Panc1 (cell line): ENCODE measurements around the gene SOX30. TPM values are rescaled to one million over a fixed set of nuclear protein-coding genes. Genes with fewer than 3 reads are reported as not detected.

ENCODE experiments used
- ATAC-seq: fragments of 200-7000 bp; cut with Tn5 transposase; 2 replicates; pipeline ENCODE4 v1.9.1; 2020; ENCODE audit warnings: mild to moderate bottlenecking, moderate library complexity
- BruUV-seq: library from RNA; stranded (reverse); fragments of 400-500 nt; replicated peaks from 2 replicates; lab custom pipeline; 2021; lab: Mats Ljungman, UMichigan
- CTCF ChIA-PET: fragments of 300-600 bp; sonication (Branson Sonifier 250); formaldehyde crosslinking; loops from one replicate; lab custom pipeline; 2022; ENCODE audit warnings: antibody characterized with exemption; lab: Charles Lee
- POLR2A ChIA-PET: fragments of 300-600 bp; sonication (Branson Sonifier 250); formaldehyde crosslinking; loops from one replicate; lab custom pipeline; 2022; ENCODE audit warnings: antibody characterized with exemption; lab: Charles Lee
- DNase-seq: peaks from one replicate; pipeline ENCODE4 v3.0.0-alpha.2; 2010; ENCODE audit warnings: low read depth, low spot score
- H3K27ac ChIP-seq: 2 replicates; pipeline ENCODE4 v1.5.1; 2011; ENCODE audit warnings: mild to moderate bottlenecking, low read length, inconsistent platforms
- H3K27me3 ChIP-seq: fragments of 200-500 bp; sonication (Bioruptor generic); 2 replicates; pipeline ENCODE4 v1.6.0; 2014; ENCODE audit warnings: low read length, inconsistent platforms; ENCODE audit not compliant: control insufficient read depth, insufficient read depth
- H3K36me3 ChIP-seq: fragments of 200-500 bp; sonication (Bioruptor generic); 2 replicates; pipeline ENCODE4 v1.5.1; 2014; ENCODE audit warnings: inconsistent platforms, mild to moderate bottlenecking, low read length, moderate library complexity; ENCODE audit not compliant: control insufficient read depth, insufficient read depth
- H3K4me1 ChIP-seq: 2 replicates; pipeline ENCODE4 v1.5.1; 2011; ENCODE audit warnings: inconsistent platforms, mild to moderate bottlenecking, low read length, moderate library complexity; ENCODE audit not compliant: control insufficient read depth, insufficient read depth
- H3K4me3 ChIP-seq, 2 experiments: 2 replicates each; pipeline ENCODE4 v1.5.1; 2011 to 2012; ENCODE audit warnings: low read depth in 2 of 2, low read length in 2 of 2, mild to moderate bottlenecking in 2 of 2, inconsistent platforms in 1 of 2, moderate library complexity in 1 of 2
- H3K9me3 ChIP-seq: fragments of 200-500 bp; sonication (Bioruptor generic); 2 replicates; pipeline ENCODE4 v1.5.1; 2014; ENCODE audit warnings: low read depth, mild to moderate bottlenecking, inconsistent platforms, low read length, moderate library complexity; ENCODE audit not compliant: control insufficient read depth, insufficient read depth
- CTCF ChIP-seq: fragments of 450-650 bp; IDR thresholded peaks from 2 replicates; pipeline ENCODE4 v1.5.1; 2017; ENCODE audit warnings: mild to moderate bottlenecking
- POLR2AphosphoS5 ChIP-seq: IDR thresholded peaks from 2 replicates; pipeline ENCODE4 v1.6.1; 2012; ENCODE audit warnings: mild to moderate bottlenecking, low read depth, low read length, moderate library complexity
- REST ChIP-seq, 2 experiments: IDR thresholded peaks; 2 replicates each; pipeline ENCODE4 v1.6.1; 2011 to 2012; ENCODE audit warnings: low read depth in 2 of 2, control low read depth in 1 of 2, low read length in 1 of 2, mild to moderate bottlenecking in 1 of 2, moderate library complexity in 1 of 2; ENCODE audit not compliant: insufficient read depth in 1 of 2
- SIN3A ChIP-seq: IDR thresholded peaks from 2 replicates; pipeline ENCODE4 v1.6.1; 2012; ENCODE audit warnings: low read depth, mild to moderate bottlenecking, low read length, moderate library complexity, borderline replicate concordance; ENCODE audit not compliant: insufficient read depth
- TCF7L2 ChIP-seq: IDR thresholded peaks from 2 replicates; pipeline ENCODE4 v1.6.1; 2011; ENCODE audit warnings: mild to moderate bottlenecking, low read depth, low read length, inconsistent platforms
- in situ Hi-C: cut with HindIII; loops from 2 replicates; pipeline ENCODE4 v1.10.0; 2016; ENCODE audit warnings: low sequenced_read_pairs, low pct_unique_long_range_greater_than_20kb
- intact Hi-C: fragments of 100-400 bp; cut with micrococcal nuclease; formaldehyde crosslinking; loops from one replicate; pipeline ENCODE4 v1.10.0; 2022; ENCODE audit not compliant: unreplicated experiment
- total RNA-seq: library from RNA; stranded (reverse); gene quantifications from one replicate; pipeline ENCODE4 v1.2.1, GENCODE V29; 2021; ENCODE audit not compliant: unreplicated experiment

SOX30 gene
- total RNA-seq, 1 experiment from 2014 or later = not detected

- in situ Hi-C loops = no loop called here
- TF ChIP-seq SIN3A = no peak
- no peak for TF ChIP-seq POLR2AphosphoS5
- no peak for TF ChIP-seq CTCF
- no peak for TF ChIP-seq TCF7L2
- TF ChIP-seq REST (IDR thresholded peaks at IDR 0.05; ENCODE audit: insufficient read depth in 1 of 2, low read depth in 2 of 2, low read length in 1 of 2) = no peak
- ChIA-PET CTCF (no interaction called here), POLR2A (no interaction called here)
- DNase-seq (no peak), ATAC-seq (no peak)
- H3K4me1 ChIP-seq = no peaks in the 10 kb centered on the region
- no TSS peak for BruUV-seq
- H3K9me3 ChIP-seq = no peaks in the 10 kb centered on the region
- H3K27me3 ChIP-seq = no peaks in the 10 kb centered on the region
- H3K4me3 ChIP-seq = no peak overlapping the region
- no peaks in the 10 kb centered on the region for H3K36me3 ChIP-seq
- H3K27ac ChIP-seq = no peak overlapping the region
- intact Hi-C loops = no loop called here
These were observed 70.3 kb downstream of the SOX30 start for GRCh38 chr5:157581901-157582300.

- CTCF ChIA-PET = no interaction called here
These were observed 74.0 kb downstream of the SOX30 start for GRCh38 chr5:157578079-157578780.

More at GRCh38 chr5:157578079-157578780, 74.0 kb downstream of the SOX30 start:
- no peak overlapping the region for H3K4me3 ChIP-seq
- in situ Hi-C loops = no loop called here
- no peaks in the 10 kb centered on the region for H3K9me3 ChIP-seq
- POLR2A ChIA-PET = no interaction called here
- H3K36me3 ChIP-seq = no peaks in the 10 kb centered on the region; the same call in 1 of the 2 replicates
- peaks cover 6% of the 10 kb centered on the region; the same call in 1 of the 2 replicates for H3K27me3 ChIP-seq
- H3K4me1 ChIP-seq = peaks cover 9% of the 10 kb centered on the region; the same call in 1 of the 2 replicates
- TF ChIP-seq TCF7L2 (no peak), CTCF (no peak), POLR2AphosphoS5 (no peak), SIN3A (no peak), REST (IDR thresholded peaks at IDR 0.05; ENCODE audit: insufficient read depth in 1 of 2, low read depth in 2 of 2, low read length in 1 of 2) (no peak)
- intact Hi-C loops = no loop called here
- ATAC-seq (no peak), DNase-seq (no peak)
- no TSS peak for BruUV-seq
- H3K27ac ChIP-seq = no peak overlapping the region
